Esophagus squamous epithelium (tissue), 4 donors: Measurements from ENCODE around the gene PPFIA4.

Experiments
- CTCF ChIP-seq, 6 experiments: fragments of 450-650 bp in 4 of 6; fragments of 200-600 bp in 2 of 6; sonication (generic) in 2 of 6; IDR thresholded peaks; one replicate each; pipeline ENCODE4 v1.5.1; 2016 to 2019; ENCODE audit warnings: antibody characterized with exemption in 6 of 6, mild to moderate bottlenecking in 4 of 6, moderate library complexity in 4 of 6
- POLR2A ChIP-seq, 4 donors: fragments of 450-650 bp; IDR thresholded peaks; one replicate each; pipeline ENCODE4 v1.6.1; 2017; ENCODE audit warnings: antibody characterized with exemption in 4 of 4, mild to moderate bottlenecking in 4 of 4, moderate library complexity in 3 of 4

DNA sequence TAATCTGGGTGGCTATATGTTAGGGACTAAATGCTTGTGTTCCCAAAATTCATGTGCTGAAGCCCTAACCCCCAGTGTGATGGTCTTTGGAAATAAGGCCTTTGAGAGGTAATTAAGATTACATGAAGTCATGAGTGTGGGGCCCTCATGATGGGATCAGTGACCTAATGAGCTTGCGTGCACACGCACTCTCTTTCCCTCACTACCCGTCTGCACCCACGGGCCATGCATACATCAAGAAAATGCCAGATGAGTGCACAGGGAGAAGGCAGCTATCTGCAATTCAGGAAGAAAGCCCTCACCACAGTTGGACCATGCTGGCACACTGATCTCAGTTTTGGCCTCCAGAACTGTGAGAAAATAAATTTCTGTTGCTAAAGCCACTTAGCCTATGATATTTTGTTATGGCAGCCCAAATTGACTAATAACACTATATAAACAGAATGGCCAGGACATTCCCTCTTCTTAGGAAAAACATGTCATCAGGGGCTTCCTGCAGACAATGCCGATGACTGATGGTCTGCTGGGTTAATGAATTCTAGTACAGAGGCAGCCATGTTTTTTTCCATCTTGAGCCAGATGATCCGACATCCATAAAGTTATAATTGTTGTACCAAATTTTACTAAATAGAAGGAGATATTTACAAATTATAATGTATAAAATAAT is 77.7 kb downstream of the PPFIA4 start:
- no peak for TF ChIP-seq CTCF (IDR thresholded peaks at IDR 0.05)
- TF ChIP-seq POLR2A (IDR thresholded peaks at IDR 0.05): no peak
